ENCODE data around the gene ANKRD33B. TPM values are rescaled to one million over a fixed set of nuclear protein-coding genes. Genes with fewer than 3 reads are reported as not detected.

ANKRD33B gene
- total RNA-seq, 1 donor from 2014 or later, result 170 TPM

DNA sequence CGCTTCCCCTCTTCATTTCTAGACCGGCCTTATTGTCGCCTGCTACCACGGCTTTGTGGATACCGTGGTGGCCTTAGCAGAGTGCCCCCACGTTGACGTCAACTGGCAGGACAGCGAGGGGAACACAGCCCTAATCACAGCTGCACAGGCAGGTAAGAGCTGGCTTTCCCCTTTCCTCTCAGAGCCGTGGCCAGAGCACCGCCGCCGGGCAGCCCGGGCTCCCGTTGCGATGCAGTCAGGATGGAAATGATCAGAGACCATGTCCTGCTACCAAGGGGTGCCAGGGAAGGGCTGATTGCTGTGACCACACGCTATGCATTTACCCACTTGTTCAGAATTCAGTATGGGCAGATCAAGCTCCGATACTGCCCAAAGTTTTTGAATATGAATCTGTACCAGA is 54.4 kb downstream of the ANKRD33B start:
- peak overlapping the region; percentile 12 for H3K27ac Mint-ChIP-seq
- peaks cover 48% of the 10 kb centered on the region for H3K4me1 Mint-ChIP-seq
- ChIA-PET POLR2A (interaction anchor here (0.8 kb wide), 1 partner anchor 183 kb away, joined by 3 read pairs; no protein-coding TSS in a partner anchor), CTCF (interaction anchor here (1.0 to 1.8 kb wide), 2 partner anchors 9 to 166 kb away, joined by 3 to 6 read pairs; no protein-coding TSS in a partner anchor)
- no peaks in the 10 kb centered on the region for H3K27me3 Mint-ChIP-seq
- peaks cover 64% of the 10 kb centered on the region for H3K36me3 Mint-ChIP-seq (ENCODE audit: low read depth)
- DNase-seq (no peak), ATAC-seq (ENCODE audit: low read depth) (no peak)
- intact Hi-C loops (cut with micrococcal nuclease), result no loop called here
- peaks cover 2% of the 10 kb centered on the region for H3K9me3 Mint-ChIP-seq
- TF ChIP-seq, protein P1, sequence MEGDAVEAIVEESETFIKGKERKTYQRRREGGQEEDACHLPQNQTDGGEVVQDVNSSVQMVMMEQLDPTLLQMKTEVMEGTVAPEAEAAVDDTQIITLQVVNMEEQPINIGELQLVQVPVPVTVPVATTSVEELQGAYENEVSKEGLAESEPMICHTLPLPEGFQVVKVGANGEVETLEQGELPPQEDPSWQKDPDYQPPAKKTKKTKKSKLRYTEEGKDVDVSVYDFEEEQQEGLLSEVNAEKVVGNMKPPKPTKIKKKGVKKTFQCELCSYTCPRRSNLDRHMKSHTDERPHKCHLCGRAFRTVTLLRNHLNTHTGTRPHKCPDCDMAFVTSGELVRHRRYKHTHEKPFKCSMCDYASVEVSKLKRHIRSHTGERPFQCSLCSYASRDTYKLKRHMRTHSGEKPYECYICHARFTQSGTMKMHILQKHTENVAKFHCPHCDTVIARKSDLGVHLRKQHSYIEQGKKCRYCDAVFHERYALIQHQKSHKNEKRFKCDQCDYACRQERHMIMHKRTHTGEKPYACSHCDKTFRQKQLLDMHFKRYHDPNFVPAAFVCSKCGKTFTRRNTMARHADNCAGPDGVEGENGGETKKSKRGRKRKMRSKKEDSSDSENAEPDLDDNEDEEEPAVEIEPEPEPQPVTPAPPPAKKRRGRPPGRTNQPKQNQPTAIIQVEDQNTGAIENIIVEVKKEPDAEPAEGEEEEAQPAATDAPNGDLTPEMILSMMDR (IDR thresholded peaks at IDR 0.05), result no peak
- no peak overlapping the region for H3K4me3 Mint-ChIP-seq

- peaks cover 2% of the 10 kb centered on the region for H3K9me3 Mint-ChIP-seq
- peaks cover 37% of the 10 kb centered on the region for H3K4me1 Mint-ChIP-seq
- H3K27ac Mint-ChIP-seq, result peak overlapping the region; percentile 71
- no peak overlapping the region for H3K4me3 Mint-ChIP-seq
- H3K27me3 Mint-ChIP-seq, result no peaks in the 10 kb centered on the region
- intact Hi-C loops (cut with micrococcal nuclease), result no loop called here
- ChIA-PET CTCF (interaction anchor here (0.7 to 1.8 kb wide), 3 partner anchors 8 to 169 kb away, joined by 3 to 6 read pairs (median 4); no protein-coding TSS in a partner anchor), POLR2A (interaction anchor here (0.8 to 2.7 kb wide), 4 partner anchors 12 to 130 kb away, joined by 3 to 11 read pairs (median 8); partner anchors contain the start of gene ANKRD33B)
- TF ChIP-seq, protein P1 (IDR thresholded peaks at IDR 0.05), result no peak
- peaks cover 72% of the 10 kb centered on the region for H3K36me3 Mint-ChIP-seq (ENCODE audit: low read depth)
- DNase-seq, result no peak
- no peak for ATAC-seq (ENCODE audit: low read depth)
Observed at GRCh38 chr5:10619649-10620048, 55.8 kb downstream of the ANKRD33B start.

GRCh38 chr5:10620346-10620745 is 56.5 kb downstream of the ANKRD33B start:
- Mint-ChIP-seq H3K4me1 (peaks cover 37% of the 10 kb centered on the region), H3K36me3 (ENCODE audit: low read depth) (peaks cover 79% of the 10 kb centered on the region), H3K27ac (peak overlapping the region; percentile 71), H3K27me3 (no peaks in the 10 kb centered on the region), H3K9me3 (peaks cover 2% of the 10 kb centered on the region), H3K4me3 (no peak overlapping the region)
- DNase-seq (no peak), ATAC-seq (ENCODE audit: low read depth) (peak; percentile 61)
- intact Hi-C loops (cut with micrococcal nuclease), result no loop called here
- ChIA-PET POLR2A (interaction anchor here (0.6 to 2.7 kb wide), 7 partner anchors 10 to 130 kb away, joined by 3 to 11 read pairs (median 6); partner anchors contain the start of gene ANKRD33B), CTCF (interaction anchor here (0.7 to 1.2 kb wide), 2 partner anchors 13 to 170 kb away, joined by 3 to 4 read pairs; no protein-coding TSS in a partner anchor)
- TF ChIP-seq, protein P1 (IDR thresholded peaks at IDR 0.05), result no peak

- H3K27me3 Mint-ChIP-seq, result no peaks in the 10 kb centered on the region
- ChIA-PET POLR2A (interaction anchor here (2.7 kb wide), 1 partner anchor 14 kb away, joined by 11 read pairs; no protein-coding TSS in a partner anchor), CTCF (interaction anchor here (0.9 kb wide), 1 partner anchor 54 kb away, joined by 3 read pairs; no protein-coding TSS in a partner anchor)
- peaks cover 2% of the 10 kb centered on the region for H3K9me3 Mint-ChIP-seq
- no peak overlapping the region for H3K27ac Mint-ChIP-seq
- ATAC-seq (ENCODE audit: low read depth) (no peak), DNase-seq (no peak)
- H3K36me3 Mint-ChIP-seq (ENCODE audit: low read depth), result peaks cover 85% of the 10 kb centered on the region
- peaks cover 48% of the 10 kb centered on the region for H3K4me1 Mint-ChIP-seq
- TF ChIP-seq, protein P1 (IDR thresholded peaks at IDR 0.05), result no peak
- intact Hi-C loops (cut with micrococcal nuclease), result no loop called here
- H3K4me3 Mint-ChIP-seq, result no peak overlapping the region
Observed at GRCh38 chr5:10621832-10622231, 58.0 kb downstream of the ANKRD33B start.

- intact Hi-C loops (cut with micrococcal nuclease), result no loop called here
- Mint-ChIP-seq H3K27ac (no peak overlapping the region), H3K36me3 (ENCODE audit: low read depth) (peaks cover 86% of the 10 kb centered on the region), H3K4me3 (no peak overlapping the region), H3K4me1 (peaks cover 52% of the 10 kb centered on the region), H3K27me3 (no peaks in the 10 kb centered on the region), H3K9me3 (peaks cover 2% of the 10 kb centered on the region)
- ChIA-PET POLR2A (interaction anchor here (0.7 to 1.7 kb wide), 2 partner anchors 59 to 109 kb away, joined by 3 to 5 read pairs; partner anchors contain the start of gene ANKRD33B), CTCF (interaction anchor here (0.9 to 7.5 kb wide), 2 partner anchors 55 to 169 kb away, joined by 3 to 156 read pairs; no protein-coding TSS in a partner anchor)
- DNase-seq (no peak), ATAC-seq (ENCODE audit: low read depth) (no peak)
- TF ChIP-seq, protein P1 (IDR thresholded peaks at IDR 0.05), result no peak
Observed at GRCh38 chr5:10622810-10623209, 58.9 kb downstream of the ANKRD33B start.

All from activated B cell treated with CpG ODN at 0.5 μM for 24 hours (primary cell).